ENCODE results near the gene VSIG10L2. TPM values are rescaled to one million over a fixed set of nuclear protein-coding genes. Genes with fewer than 3 reads are reported as not detected.

VSIG10L2 gene
- total and polyA plus RNA-seq, 2 donors, result 0.09 to 0.84 TPM

GRCh38 chr11:125950178-125950490 lies 4.3 kb downstream of the VSIG10L2 start:
- Histone ChIP-seq H3K4me3 (ENCODE audit: low read length in 2 of 2) (no peak overlapping the region), H3K27ac (ENCODE audit: low read depth in 1 of 2, low read length in 1 of 2) (no peak overlapping the region), H3K27me3 (ENCODE audit: control insufficient read depth in 2 of 2, insufficient read depth in 1 of 2, low read length in 1 of 2) (no peaks in the 10 kb centered on the region), H3K9me3 (ENCODE audit: control insufficient read depth in 2 of 2, insufficient read depth in 1 of 2, low read length in 1 of 2) (no peaks in the 10 kb centered on the region), H3K4me1 (ENCODE audit: control insufficient read depth in 2 of 2, insufficient read depth in 2 of 2, low read length in 2 of 2) (peaks cover 0 to 14% of the 10 kb centered on the region in 2 donors), H3K36me3 (ENCODE audit: control insufficient read depth in 2 of 2, insufficient read depth in 2 of 2, low read length in 1 of 2) (no peaks in the 10 kb centered on the region)
- WGBS, result 97% methylated on average over 11 of the region's 11 CpGs
- no peak for DNase-seq (ENCODE audit: low read depth in 6 of 9, low spot score in 9 of 9)

GRCh38 chr11:125950696-125951651 lies 5.1 kb downstream of the VSIG10L2 start:
- Histone ChIP-seq H3K4me1 (ENCODE audit: control insufficient read depth in 2 of 2, insufficient read depth in 2 of 2, low read length in 2 of 2) (peaks cover 0 to 19% of the 10 kb centered on the region in 2 donors), H3K36me3 (ENCODE audit: control insufficient read depth in 2 of 2, insufficient read depth in 2 of 2, low read length in 1 of 2) (no peaks in the 10 kb centered on the region), H3K27ac (ENCODE audit: low read depth in 1 of 2, low read length in 1 of 2) (no peak overlapping the region), H3K4me3 (ENCODE audit: low read length in 2 of 2) (no peak overlapping the region), H3K27me3 (ENCODE audit: control insufficient read depth in 2 of 2, insufficient read depth in 1 of 2, low read length in 1 of 2) (no peaks in the 10 kb centered on the region), H3K9me3 (ENCODE audit: control insufficient read depth in 2 of 2, insufficient read depth in 1 of 2, low read length in 1 of 2) (no peaks in the 10 kb centered on the region)
- 91% methylated on average over 15 of the region's 15 CpGs for WGBS
- no peak for DNase-seq (ENCODE audit: low read depth in 6 of 9, low spot score in 9 of 9)

- DNase-seq (ENCODE audit: low read depth in 6 of 9, low spot score in 9 of 9), result no peak
- no peaks in the 10 kb centered on the region for H3K27me3 ChIP-seq (ENCODE audit: control insufficient read depth in 2 of 2, insufficient read depth in 1 of 2, low read length in 1 of 2)
- no peak overlapping the region for H3K27ac ChIP-seq (ENCODE audit: low read depth in 1 of 2, low read length in 1 of 2)
- WGBS, result 84% methylated on average over 11 of the region's 11 CpGs
- H3K4me1 ChIP-seq (ENCODE audit: control insufficient read depth in 2 of 2, insufficient read depth in 2 of 2, low read length in 2 of 2), result peaks cover 0 to 26% of the 10 kb centered on the region in 2 donors
- no peak overlapping the region for H3K4me3 ChIP-seq (ENCODE audit: low read length in 2 of 2)
- H3K36me3 ChIP-seq (ENCODE audit: control insufficient read depth in 2 of 2, insufficient read depth in 2 of 2, low read length in 1 of 2), result no peaks in the 10 kb centered on the region
- no peaks in the 10 kb centered on the region for H3K9me3 ChIP-seq (ENCODE audit: control insufficient read depth in 2 of 2, insufficient read depth in 1 of 2, low read length in 1 of 2)
Observed at GRCh38 chr11:125951731-125952130, 5.9 kb downstream of the VSIG10L2 start.

- Histone ChIP-seq H3K27ac (ENCODE audit: low read depth in 1 of 2, low read length in 1 of 2) (no peak overlapping the region), H3K9me3 (ENCODE audit: control insufficient read depth in 2 of 2, insufficient read depth in 1 of 2, low read length in 1 of 2) (no peaks in the 10 kb centered on the region), H3K4me1 (ENCODE audit: control insufficient read depth in 2 of 2, insufficient read depth in 2 of 2, low read length in 2 of 2) (peaks cover 0 to 26% of the 10 kb centered on the region in 2 donors), H3K36me3 (ENCODE audit: control insufficient read depth in 2 of 2, insufficient read depth in 2 of 2, low read length in 1 of 2) (no peaks in the 10 kb centered on the region), H3K4me3 (ENCODE audit: low read length in 2 of 2) (no peak overlapping the region), H3K27me3 (ENCODE audit: control insufficient read depth in 2 of 2, insufficient read depth in 1 of 2, low read length in 1 of 2) (no peaks in the 10 kb centered on the region)
- DNase-seq (ENCODE audit: low read depth in 6 of 9, low spot score in 9 of 9), result no peak
- WGBS, result 43% methylated on average over 2 of the region's 2 CpGs
Observed at GRCh38 chr11:125952559-125952958, 6.7 kb downstream of the VSIG10L2 start.

- Histone ChIP-seq H3K9me3 (ENCODE audit: control insufficient read depth in 2 of 2, insufficient read depth in 1 of 2, low read length in 1 of 2) (no peaks in the 10 kb centered on the region), H3K27ac (ENCODE audit: low read depth in 1 of 2, low read length in 1 of 2) (no peak overlapping the region), H3K4me3 (ENCODE audit: low read length in 2 of 2) (no peak overlapping the region), H3K36me3 (ENCODE audit: control insufficient read depth in 2 of 2, insufficient read depth in 2 of 2, low read length in 1 of 2) (no peaks in the 10 kb centered on the region), H3K4me1 (ENCODE audit: control insufficient read depth in 2 of 2, insufficient read depth in 2 of 2, low read length in 2 of 2) (peaks cover 0 to 25% of the 10 kb centered on the region in 2 donors), H3K27me3 (ENCODE audit: control insufficient read depth in 2 of 2, insufficient read depth in 1 of 2, low read length in 1 of 2) (no peaks in the 10 kb centered on the region)
- no peak for DNase-seq (ENCODE audit: low read depth in 6 of 9, low spot score in 9 of 9)
- WGBS, result 72% methylated on average over 7 of the region's 7 CpGs
Observed at GRCh38 chr11:125952973-125953372, 7.1 kb downstream of the VSIG10L2 start.

- DNase-seq (ENCODE audit: low read depth in 6 of 9, low spot score in 9 of 9), result no peak
Observed at GRCh38 chr11:125953401-125953935, 7.6 kb downstream of the VSIG10L2 start.

GRCh38 chr11:125954123-125954944 lies 8.5 kb downstream of the VSIG10L2 start:
- no peak for DNase-seq (ENCODE audit: low read depth in 6 of 9, low spot score in 9 of 9)
- H3K27ac ChIP-seq (ENCODE audit: low read depth in 1 of 2, low read length in 1 of 2), result no peak overlapping the region
- H3K4me3 ChIP-seq (ENCODE audit: low read length in 2 of 2), result no peak overlapping the region
- H3K36me3 ChIP-seq (ENCODE audit: control insufficient read depth in 2 of 2, insufficient read depth in 2 of 2, low read length in 1 of 2), result no peaks in the 10 kb centered on the region
- WGBS, result 93% methylated on average over 21 of the region's 21 CpGs
- H3K27me3 ChIP-seq (ENCODE audit: control insufficient read depth in 2 of 2, insufficient read depth in 1 of 2, low read length in 1 of 2), result no peaks in the 10 kb centered on the region
- no peaks in the 10 kb centered on the region for H3K9me3 ChIP-seq (ENCODE audit: control insufficient read depth in 2 of 2, insufficient read depth in 1 of 2, low read length in 1 of 2)
- H3K4me1 ChIP-seq (ENCODE audit: control insufficient read depth in 2 of 2, insufficient read depth in 2 of 2, low read length in 2 of 2), result peaks cover 0 to 29% of the 10 kb centered on the region in 2 donors

More at GRCh38 chr11:125953401-125953935, 7.6 kb downstream of the VSIG10L2 start:
- Histone ChIP-seq H3K4me3 (ENCODE audit: low read length in 2 of 2) (no peak overlapping the region), H3K27me3 (ENCODE audit: control insufficient read depth in 2 of 2, insufficient read depth in 1 of 2, low read length in 1 of 2) (no peaks in the 10 kb centered on the region), H3K27ac (ENCODE audit: low read depth in 1 of 2, low read length in 1 of 2) (no peak overlapping the region), H3K36me3 (ENCODE audit: control insufficient read depth in 2 of 2, insufficient read depth in 2 of 2, low read length in 1 of 2) (no peaks in the 10 kb centered on the region), H3K4me1 (ENCODE audit: control insufficient read depth in 2 of 2, insufficient read depth in 2 of 2, low read length in 2 of 2) (peaks cover 0 to 29% of the 10 kb centered on the region in 2 donors), H3K9me3 (ENCODE audit: control insufficient read depth in 2 of 2, insufficient read depth in 1 of 2, low read length in 1 of 2) (no peaks in the 10 kb centered on the region)
- WGBS, result 89% methylated on average over 20 of the region's 20 CpGs

- 93% methylated on average over 15 of the region's 15 CpGs for WGBS
Observed at GRCh38 chr11:125954945-125955640, 9.2 kb downstream of the VSIG10L2 start.

More at GRCh38 chr11:125954945-125955640, 9.2 kb downstream of the VSIG10L2 start:
- Histone ChIP-seq H3K4me1 (ENCODE audit: control insufficient read depth in 2 of 2, insufficient read depth in 2 of 2, low read length in 2 of 2) (peaks cover 0 to 29% of the 10 kb centered on the region in 2 donors), H3K27ac (ENCODE audit: low read depth in 1 of 2, low read length in 1 of 2) (no peak overlapping the region), H3K36me3 (ENCODE audit: control insufficient read depth in 2 of 2, insufficient read depth in 2 of 2, low read length in 1 of 2) (no peaks in the 10 kb centered on the region), H3K4me3 (ENCODE audit: low read length in 2 of 2) (no peak overlapping the region), H3K9me3 (ENCODE audit: control insufficient read depth in 2 of 2, insufficient read depth in 1 of 2, low read length in 1 of 2) (no peaks in the 10 kb centered on the region), H3K27me3 (ENCODE audit: control insufficient read depth in 2 of 2, insufficient read depth in 1 of 2, low read length in 1 of 2) (no peaks in the 10 kb centered on the region)
- no peak for DNase-seq (ENCODE audit: low read depth in 6 of 9, low spot score in 9 of 9)
